ENCODE measurements around the gene ANKRD30B.
"Not testable (repeated sequence)": the region's sequence is repeated elsewhere in the genome, so short reads cannot be mapped to it uniquely, and the experiment has no call there.

DNA sequence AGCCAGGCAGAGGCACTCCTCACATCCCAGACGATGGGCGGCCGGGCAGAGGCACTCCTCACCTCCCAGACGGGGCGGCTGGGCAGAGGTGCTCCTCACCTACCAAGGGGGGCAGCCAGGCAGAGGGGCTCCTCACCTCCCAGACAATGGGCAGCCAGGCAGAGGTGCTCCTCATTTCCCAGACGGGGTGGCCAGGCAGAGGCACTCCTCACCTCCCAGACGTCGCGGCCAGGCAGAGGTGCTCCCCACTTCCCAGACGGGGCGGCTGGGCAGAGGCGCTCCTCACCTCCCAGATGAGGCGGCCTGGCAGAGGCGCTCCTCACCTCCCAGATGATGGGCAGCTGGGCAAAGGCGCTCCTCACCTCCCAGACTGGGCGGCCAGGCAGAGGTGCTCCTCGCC is 107.7 kb downstream of the ANKRD30B start:
- TF ChIP-seq, protein P1, sequence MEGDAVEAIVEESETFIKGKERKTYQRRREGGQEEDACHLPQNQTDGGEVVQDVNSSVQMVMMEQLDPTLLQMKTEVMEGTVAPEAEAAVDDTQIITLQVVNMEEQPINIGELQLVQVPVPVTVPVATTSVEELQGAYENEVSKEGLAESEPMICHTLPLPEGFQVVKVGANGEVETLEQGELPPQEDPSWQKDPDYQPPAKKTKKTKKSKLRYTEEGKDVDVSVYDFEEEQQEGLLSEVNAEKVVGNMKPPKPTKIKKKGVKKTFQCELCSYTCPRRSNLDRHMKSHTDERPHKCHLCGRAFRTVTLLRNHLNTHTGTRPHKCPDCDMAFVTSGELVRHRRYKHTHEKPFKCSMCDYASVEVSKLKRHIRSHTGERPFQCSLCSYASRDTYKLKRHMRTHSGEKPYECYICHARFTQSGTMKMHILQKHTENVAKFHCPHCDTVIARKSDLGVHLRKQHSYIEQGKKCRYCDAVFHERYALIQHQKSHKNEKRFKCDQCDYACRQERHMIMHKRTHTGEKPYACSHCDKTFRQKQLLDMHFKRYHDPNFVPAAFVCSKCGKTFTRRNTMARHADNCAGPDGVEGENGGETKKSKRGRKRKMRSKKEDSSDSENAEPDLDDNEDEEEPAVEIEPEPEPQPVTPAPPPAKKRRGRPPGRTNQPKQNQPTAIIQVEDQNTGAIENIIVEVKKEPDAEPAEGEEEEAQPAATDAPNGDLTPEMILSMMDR (IDR thresholded peaks at IDR 0.05; ENCODE audit: control extremely low read depth in 1 of 3, insufficient read depth in 1 of 3, low read depth in 1 of 3, low read length in 3 of 3) = not testable (repeated sequence)
- TF ChIP-seq, protein P2, sequence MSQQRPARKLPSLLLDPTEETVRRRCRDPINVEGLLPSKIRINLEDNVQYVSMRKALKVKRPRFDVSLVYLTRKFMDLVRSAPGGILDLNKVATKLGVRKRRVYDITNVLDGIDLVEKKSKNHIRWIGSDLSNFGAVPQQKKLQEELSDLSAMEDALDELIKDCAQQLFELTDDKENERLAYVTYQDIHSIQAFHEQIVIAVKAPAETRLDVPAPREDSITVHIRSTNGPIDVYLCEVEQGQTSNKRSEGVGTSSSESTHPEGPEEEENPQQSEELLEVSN (IDR thresholded peaks at IDR 0.05) = not testable (repeated sequence)
- not testable (repeated sequence) for TF ChIP-seq POLR2A (IDR thresholded peaks at IDR 0.05; ENCODE audit: control extremely low read depth in 1 of 2, low read depth in 2 of 2, low read length in 2 of 2); JUND (IDR thresholded peaks at IDR 0.05; ENCODE audit: low read length); JUN (IDR thresholded peaks at IDR 0.05; ENCODE audit: low read depth, low read length); EGR1 (IDR thresholded peaks at IDR 0.05; ENCODE audit: borderline replicate concordance, low read depth, low read length); CHD2 (IDR thresholded peaks at IDR 0.05; ENCODE audit: low read length)
